CD4-positive, alpha-beta T cell treated with Interleukin-1 beta for 1 hour (primary cell): ENCODE measurements around the gene MIA.
"Not testable (repeated sequence)": the region's sequence is repeated elsewhere in the genome, so short reads cannot be mapped to it uniquely, and the experiment has no call there.

Experiments used
- DNase-seq, 2 donors: peaks; one replicate each; pipeline ENCODE4 v3.0.0-alpha.2; 2020 to 2022

Gene MIA

DNA sequence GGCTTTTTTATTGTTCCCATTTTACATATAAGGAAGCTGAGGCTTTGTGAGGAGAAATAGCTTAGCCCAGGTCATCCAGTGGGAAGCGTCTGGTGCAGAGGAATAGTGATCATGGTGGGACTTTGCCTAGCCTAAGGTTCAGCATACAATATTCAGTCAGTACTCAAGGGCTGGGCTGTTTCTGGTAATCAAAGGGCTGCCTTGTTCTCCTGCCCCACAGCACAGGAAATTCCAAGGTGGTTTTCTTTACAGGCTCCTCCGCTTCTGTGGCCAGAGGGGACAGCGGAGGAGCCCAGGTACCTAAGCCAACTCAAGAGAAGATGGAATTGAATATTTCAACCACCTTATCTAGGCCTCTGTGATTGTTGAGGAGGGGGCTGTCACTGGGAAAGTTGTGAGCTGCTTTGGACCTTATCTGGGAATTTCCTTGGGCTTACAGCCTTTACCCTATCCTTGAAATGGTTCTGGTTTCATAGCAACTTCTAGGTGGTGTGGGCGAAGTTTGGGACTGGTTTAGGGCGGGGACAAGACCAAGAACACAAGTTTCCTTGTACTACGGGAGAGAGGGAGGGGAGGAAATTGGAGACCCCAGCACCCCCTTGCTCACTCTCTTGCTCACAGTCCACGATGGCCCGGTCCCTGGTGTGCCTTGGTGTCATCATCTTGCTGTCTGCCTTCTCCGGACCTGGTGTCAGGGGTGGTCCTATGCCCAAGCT, at the start of gene MIA:
TSS of gene MIA (plus strand) at position 606 of the 716 bp plus-strand sequence. CDS start at position 628, 22 bp downstream.
- no peak for DNase-seq

DNA sequence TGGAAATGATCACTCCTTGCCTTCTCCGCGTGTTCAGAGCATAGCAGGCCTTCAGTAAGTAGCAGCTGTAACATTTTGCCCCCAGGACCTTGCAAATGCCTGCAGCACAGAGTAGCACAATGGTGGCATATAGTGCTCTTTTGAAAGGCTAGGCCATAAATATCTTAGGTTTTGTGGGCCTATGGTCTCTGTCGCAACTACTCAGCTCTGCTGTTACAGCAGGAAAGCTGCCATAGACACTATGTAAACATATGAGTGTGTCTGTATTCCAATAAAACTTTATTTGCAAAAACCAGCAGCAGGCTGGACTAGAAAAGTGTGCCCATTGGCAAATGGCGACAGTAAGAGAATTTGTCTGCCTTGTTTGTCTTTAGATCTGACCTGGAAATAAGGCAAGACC, 49.0 kb upstream of the MIA start:
- DNase-seq, result no peak

DNA sequence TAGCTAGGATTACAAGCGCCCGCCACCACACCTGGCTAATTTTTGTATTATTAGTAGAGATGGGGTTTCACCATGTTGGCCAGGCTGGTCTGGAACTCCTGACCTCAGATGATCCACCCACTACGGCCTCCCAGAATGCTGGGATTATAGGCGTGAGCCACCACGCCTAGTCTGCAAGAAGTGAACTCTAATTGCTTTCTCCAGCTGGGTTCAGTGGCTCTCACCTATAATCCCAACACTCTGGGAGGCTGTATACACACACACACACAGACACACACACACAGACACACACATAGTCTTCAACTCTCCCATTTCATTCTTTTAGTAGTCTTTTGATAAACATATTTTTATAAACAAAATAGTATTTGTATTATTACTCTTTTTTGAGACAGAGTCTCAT, 45.3 kb upstream of the MIA start:
- not testable (repeated sequence) for DNase-seq

DNA sequence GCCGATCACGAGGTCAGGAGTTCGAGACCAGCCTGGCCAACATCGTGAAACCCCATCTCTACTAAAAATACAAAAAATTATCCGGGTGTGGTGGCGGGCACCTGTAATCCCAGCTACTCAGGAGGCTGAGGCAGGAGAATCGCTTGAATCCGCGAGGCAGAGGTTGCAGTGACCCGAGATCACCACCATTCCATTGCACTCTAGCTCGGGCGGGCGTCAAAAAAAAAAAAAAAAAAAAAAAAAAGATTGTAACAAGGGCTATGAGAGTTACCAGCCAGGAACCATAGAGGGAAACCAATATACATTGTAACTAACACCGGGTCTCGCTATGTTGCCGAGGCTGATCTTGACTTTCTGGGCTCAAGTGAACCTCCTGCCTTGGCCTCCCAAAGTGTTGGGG, 43.0 kb upstream of the MIA start:
- not testable (repeated sequence) for DNase-seq

DNA sequence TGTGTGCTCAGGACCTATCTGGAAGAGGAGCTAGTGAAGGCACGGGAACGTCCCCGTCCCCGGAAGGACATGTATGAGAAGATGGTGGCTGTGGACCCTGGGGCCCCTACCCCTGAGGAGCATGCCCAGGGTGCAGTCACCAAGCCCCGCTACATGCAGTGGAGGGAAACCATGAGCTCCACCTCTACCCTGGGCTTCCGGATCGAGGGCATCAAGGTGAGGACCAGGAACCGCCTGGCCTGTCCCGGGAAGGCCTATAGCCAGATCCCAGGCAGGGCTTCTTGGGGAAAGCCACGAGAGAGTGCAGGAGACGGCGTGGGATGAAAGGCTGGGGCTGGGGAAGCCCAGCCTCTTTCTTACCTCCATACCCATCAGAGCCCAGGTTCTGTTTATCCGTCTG, 42.2 kb upstream of the MIA start:
- no peak for DNase-seq

DNA sequence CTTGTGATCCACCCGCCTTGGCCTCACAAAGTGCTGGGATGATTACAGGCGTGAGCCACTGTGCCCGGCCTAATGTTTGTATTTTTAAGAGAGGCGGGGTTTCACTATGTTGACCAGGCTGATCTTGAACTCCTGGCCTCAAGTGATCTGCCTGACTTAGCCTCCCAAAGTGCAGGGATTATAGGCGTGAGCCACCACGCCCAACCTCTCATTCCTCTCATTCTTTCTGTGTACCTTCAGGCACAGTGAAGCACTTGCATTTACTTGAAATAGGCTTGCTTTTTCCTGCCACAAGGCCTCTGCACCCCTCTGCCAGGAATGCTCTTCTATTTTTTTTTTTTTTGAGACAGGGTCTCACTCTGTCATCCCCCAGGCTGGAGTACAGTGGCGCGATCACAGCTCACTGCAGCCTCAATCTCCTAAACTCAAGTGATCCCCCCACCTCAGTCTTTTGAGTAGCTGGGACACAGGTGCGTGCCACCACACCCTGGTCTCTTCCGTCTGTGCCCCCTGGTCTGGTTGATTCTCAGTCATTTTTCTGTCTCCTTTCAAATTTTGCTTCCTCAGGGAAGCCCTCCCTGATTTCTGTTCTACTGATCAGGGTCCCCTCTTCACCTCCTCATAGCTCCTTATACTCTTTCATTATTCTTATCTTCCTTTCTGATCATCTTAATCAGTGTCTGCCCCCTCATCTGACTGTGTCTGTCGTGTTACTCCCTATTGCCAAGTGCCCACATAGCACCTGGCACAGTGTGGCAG, 40.1 kb upstream of the MIA start:
- no peak for DNase-seq

DNA sequence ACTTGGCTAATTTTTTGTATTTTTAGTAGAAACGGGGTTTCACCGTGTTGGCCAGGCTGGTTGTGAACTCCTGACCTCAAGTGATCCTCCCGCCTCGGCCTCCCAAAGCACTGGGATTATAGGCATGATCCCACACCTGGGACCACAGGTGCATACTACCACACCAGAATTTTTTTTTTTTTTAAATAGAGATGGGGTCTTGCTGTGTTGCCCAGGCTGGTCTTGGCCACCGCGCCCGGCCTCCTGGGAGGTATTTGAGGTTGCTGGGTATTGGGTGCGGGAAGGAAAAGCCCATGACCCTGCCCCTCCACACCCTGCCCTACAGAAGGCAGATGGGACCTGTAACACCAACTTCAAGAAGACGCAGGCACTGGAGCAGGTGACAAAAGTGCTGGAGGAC, 38.7 kb upstream of the MIA start:
- no peak for DNase-seq

DNA sequence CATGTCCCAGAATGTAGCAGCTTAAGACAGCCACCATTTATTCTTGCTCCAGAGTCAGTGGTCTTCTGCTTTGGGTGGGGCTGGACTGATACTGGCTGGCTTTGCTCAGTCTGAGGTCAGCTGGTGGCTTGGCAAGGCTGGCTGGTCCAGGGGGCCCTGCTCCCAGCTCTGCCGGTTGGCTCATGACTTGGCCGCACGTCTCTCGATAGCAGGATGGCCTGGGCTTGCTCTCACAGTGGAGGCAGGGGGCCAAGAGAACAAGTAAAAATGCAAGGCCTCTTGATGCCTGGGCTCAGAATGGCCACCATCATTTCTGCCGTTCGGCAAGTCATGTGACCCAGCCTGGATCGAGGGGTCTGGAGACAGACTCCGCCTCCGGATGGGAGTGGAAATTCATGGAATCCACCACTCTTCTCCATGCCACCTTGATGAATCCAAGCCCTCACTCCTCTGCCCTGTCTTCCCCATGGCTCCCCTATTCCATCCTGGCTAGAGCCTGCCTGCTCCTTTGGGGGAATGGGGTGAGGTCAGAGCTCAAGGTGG, 38.1 kb upstream of the MIA start:
- no peak for DNase-seq

DNA sequence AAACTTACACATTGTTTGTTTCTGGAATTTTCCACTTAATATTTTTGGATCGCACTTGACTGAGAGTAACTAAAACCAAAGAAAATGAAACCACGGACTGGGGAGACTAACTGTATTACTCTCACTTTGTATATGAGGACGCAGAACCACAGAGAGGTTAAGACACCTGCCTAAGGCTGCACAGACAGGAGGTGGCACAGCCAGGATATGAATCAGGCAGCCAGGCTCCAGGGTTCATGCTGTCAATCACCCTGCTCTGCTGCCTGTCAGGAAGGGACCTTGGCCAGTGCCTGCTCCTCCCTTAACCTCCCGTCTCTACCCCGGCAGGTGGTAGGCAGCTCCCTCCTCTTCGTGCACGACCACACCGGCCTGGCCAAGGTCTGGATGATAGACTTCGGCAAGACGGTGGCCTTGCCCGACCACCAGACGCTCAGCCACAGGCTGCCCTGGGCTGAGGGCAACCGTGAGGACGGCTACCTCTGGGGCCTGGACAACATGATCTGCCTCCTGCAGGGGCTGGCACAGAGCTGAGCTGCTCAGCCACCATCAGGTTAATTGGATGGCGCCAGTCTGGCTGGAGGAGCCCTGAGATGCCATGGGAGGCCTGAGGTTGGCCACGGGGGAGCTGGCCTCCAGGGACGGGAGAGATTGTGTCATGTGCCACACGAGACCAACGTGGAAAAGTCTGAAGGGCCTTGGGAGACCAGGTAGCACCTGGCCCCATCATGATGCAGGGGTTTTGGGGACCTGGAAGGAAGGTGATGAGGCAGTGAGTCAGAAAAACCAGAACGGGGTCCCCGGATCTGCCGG, 36.1 kb upstream of the MIA start:
- DNase-seq, result no peak

DNA sequence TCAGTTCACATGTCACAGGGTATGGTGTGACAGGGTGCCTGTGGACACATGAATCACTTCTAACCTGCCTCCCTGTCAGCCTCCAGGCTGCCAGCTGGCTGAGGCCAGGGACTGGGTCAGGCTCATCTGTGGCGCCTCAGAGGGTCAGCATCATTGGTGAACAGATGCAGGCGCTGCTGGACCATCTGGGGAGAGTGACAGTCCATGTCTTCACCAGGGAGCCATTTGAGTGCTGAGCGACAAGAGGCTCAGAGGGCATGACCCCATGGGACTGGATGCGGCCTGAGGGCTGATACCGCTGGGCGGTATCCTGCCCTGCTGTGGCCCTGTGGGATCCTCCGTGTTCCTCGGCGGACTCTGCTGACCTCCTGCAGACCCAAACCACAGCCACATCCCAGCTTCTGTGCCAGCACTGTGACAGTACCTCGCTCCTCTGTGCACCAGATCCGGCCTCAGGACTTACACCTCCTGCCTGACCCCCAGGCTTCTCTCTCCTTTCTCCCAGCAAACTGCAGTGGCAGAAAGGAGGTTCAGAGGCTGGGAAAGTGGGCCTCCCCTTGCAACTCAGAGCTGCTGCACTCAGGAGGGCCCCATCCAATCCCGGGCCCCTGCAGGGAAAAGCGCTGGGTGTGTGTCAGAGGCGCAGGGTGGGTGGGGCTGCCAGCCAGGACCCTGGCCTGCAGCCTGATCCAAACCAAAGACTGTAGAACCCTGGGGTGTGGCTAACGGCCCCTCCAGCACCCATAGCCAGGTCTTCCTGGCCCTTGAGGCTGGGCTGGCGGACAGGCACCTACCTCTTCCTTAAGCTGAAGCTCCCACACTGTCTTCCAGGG, 35.2 kb upstream of the MIA start:
- DNase-seq, result no peak

DNA sequence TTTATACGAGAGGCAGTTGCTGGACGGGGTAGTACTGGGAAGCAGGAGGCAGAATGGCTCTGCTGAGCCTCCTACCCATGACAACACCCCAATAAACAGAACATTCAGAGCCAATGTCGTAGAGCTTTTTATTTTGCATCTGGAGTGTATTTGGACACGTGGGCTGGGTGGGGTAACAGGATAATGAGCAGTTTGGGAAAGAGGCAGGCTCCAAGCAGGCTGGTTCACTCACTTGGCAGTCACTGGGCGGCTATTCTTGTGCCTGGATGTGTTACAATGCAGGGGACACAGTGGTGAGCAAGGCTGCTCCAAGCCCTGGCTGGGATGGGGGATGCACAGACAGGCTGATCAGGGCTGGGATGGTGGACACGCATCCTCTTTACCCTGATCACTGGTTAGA, 34.6 kb upstream of the MIA start:
- DNase-seq, result no peak

DNA sequence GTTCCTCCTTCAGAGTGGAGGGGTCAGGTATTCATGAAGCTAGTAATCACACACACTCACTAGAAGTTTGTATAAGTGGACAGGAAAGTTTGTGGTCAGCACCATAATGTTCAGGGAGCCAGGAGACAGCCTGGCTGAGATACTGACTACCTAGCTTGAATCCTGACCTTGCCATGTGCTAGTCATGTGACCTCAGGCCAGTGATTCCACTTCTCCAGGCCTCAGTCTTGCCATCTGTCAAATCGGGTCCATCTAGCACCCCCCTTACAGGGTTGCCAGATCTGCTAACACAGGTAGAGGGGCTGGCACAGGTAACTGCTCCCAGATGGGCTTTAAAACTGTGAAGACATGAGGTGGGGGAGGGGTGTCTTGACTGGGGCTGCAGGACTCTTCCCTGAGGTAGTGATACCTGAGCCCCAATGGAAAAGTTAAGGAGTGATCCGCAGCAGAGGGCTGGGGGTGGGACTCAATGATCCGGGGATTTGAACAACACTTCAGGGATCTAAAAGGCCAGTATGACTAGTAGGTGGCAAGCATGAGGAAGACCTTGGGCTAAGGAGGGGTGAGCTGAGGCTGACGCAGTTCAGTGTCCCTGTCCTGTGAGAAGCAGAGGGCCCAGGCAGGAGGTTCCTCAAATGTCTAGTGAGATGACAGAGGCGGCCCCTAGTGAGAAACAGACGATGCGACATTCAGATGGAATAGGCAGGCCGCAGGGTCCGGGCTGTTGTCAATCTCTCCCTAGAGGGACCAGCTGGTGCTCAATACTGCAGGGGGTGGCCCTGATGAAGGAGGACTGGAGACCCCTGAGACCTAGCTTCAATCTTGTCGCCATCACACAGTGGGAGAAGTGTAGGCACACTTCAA, 33.6 kb upstream of the MIA start:
- DNase-seq, result no peak

DNA sequence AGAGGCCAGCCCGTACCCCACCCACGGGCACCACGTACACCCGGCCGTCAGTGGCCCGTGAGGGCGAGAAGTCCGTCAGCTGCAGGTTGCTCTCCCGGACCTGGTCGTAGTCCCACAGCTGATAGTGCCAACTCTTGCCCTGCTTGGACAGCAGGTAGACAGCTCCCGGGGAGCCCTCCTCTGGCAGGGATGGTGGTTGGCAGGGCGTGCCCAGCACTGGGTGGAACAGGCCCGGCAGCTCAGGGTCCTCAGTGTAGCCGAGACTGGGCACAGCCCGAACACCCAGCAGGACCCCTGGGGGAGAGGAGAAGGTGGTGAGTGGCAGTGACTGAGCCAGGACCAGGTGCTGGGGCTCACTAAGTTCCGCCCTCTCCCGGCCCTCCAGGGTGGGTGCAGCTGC, 32.8 kb upstream of the MIA start:
- DNase-seq, result no peak

DNA sequence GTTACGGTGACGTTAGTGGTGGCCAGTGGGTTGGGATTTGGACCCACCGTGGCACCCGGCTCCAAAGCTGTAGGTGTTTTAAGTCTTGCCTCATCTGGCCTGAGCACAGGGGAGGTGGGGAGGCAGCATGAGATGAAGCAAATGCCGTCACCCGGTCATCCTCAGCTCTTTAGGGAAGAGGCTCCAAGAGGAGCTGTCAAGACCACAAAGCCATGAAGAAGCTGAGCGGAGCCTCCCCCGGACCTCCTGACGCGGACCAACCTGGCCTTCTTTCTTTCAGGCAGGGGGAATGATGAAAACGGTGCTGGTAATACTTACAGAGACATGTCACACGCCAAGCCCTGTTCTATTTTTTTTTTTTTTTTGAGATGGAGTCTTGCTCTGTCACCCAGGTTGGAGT, 32.4 kb upstream of the MIA start:
- DNase-seq, result no peak

DNA sequence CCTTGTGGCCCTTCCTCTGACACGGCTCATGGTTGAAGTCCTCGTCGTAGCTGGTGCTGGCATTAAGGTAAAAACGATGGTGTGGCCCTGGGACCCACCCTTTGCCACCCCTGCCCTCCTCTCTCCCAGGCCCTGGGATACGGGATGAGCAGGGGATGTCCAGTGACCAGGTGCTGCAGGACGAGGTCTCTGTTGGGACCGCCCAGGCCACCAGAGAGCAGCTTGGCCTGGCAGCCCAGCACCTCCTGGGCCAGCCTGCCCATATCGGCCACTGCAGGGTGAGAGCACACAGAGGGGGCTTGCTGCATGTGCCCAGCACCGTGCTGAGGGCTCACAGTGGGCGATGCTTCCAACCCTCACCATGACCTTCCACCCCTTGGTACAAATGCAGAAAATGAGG, 31.4 kb upstream of the MIA start:
- DNase-seq, result no peak

DNA sequence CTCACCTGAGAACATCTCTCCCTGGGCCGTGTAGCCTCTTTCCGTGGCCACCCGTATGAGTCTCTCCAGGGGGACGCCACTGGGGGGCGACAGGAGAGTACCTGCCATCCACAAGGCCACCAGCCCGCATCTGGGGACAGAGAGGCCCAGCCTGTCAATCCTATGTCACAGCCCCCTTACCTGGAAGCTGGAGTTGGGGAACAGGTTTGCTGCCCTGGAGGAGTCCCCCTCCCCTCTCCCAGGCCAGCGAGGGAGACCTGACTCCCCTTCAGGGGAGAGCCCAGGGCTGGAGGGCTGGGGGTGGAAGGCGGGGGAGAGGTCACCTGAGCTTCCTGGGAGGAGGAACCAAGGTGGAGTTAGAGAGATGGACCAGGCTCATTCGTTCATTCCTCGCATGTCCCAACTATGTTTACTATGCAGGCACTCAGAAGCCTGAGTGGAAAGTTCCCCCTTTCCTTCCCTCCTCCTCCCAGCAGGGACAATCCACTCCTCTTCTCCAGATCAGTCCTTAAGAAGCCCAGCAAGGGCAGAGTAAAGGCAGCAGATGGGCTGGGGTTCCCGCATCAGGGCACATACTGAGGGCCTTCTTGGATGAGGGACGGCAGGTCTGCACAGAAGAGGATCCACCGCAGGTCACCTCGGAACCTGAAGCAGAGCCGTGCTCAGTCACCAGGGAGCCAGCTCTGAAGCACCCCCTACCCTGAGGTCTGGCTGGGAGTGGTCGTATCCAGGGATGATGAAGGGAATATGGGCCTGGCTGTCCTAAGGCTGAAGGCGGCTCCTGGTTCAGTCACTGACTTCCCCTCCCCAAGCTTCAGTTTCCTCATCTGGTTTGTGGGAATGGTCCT, 30.5 kb upstream of the MIA start:
- DNase-seq, result peak; percentile 22 to 35

DNA sequence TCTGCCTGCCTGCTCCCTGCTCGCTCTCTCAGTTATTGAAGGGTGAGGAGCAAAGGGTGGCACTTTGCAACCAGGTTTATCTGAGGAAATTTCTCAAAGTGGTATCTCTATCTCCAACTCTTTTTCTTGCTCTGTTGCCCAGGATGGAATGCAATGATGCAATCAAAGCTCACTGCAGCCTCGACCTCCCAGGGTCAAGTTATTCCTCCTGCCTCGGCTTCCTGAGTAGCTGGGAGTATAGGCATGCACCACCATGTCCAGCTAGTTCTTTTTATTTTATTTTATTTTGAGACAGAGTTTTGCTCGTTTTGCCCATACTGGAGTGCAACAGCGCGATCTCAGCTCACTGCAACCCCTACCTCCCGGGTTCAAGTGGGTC, 29.9 kb upstream of the MIA start:
- DNase-seq, result no peak

DNA sequence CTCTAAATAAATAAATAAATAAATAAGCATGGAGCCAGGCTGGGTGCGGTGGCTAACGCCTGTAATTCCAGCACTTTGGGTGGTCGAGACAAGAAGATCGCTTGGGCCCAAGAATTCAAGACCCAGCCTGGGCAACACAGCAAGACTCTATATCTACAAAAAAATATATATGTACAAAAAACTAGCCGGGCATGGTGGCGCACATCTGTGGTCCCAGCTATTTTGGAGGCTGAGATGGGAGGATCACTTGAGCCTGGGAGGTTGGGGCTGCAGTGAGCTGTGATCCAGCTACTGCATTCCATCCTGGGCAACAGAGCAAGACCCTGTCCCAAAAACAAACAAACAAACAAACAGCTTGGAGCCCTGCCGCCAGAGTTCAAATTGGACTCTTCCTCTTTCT, 27.8 kb upstream of the MIA start:
- DNase-seq, result no peak

DNA sequence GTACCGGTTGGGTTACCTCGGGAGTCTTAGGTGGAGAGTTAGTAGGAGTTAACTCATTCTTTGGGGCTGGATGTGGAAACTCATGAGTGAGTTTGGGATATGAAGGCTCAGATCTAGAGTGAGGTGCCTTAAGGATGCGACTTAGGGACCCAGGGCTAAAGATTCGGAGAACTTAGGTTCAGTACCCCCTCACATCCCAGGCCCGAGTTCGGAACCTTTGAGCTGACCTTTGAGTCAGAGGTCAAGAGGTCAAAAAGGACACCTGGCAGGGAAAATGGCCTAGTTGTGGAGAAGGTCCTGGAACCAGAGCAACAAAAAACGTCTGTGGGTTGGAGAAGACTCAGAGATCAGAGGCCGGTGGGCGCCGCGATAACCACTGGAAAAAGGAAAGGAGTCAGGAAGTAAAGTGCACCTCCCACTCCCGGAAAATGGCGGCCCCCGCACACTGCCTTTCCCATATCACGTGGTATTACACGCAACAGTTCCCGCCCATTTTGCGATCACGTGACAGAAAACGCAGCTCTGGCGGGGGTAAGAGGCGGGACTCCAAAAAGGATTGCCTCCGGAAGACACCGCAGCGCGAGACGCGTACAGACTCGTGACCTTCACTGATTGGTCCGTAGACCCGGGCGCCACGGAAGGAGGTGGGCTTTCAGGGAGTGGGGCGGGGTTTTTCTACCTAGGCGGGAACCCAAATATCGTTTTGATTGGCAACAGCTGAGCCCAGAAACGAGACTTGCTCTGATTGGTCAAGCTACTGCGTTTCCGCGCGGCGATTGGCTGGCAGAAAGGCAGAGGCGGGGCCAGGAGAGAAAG, 25.1 kb upstream of the MIA start, which contains the start of gene ACTMAP:
TSS of gene ACTMAP (minus strand) at position 420 of the 816 bp plus-strand sequence. CDS start 674 bp downstream, outside the sequence.
- peak; percentile 100 for DNase-seq
